ENCODE data around the gene SVEP1.
"Not testable (repeated sequence)": the region's sequence is repeated elsewhere in the genome, so short reads cannot be mapped to it uniquely, and the experiment has no call there.

SVEP1 gene

DNA sequence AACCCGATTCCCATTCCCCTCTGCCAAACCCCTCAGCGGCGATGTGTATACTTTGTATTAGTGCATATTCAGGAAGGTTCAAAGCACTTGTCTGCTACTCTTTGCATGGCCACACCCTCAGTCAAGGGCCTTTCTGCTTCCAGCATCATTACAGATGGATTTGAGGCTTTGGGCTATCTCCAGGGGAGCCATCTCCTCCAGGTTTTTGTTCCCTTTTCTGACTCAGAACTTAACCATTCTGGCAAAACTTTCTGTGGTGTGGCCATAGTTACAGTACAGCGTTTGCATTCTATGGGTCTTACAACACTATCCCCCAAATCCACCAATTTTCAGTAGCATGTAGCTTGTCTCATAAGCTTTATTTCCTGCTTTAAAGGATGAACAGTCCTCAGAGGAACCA, 36.0 kb upstream of the SVEP1 start:
- H3K4me3 ChIP-seq (replicated peaks in 1 of 2; ENCODE audit: low read depth in 2 of 2, low read length in 2 of 2), result no peak overlapping the region
- DNase-seq (ENCODE audit: low read depth in 2 of 2), result peak; percentile 29 to 61
- TF ChIP-seq, protein P1, sequence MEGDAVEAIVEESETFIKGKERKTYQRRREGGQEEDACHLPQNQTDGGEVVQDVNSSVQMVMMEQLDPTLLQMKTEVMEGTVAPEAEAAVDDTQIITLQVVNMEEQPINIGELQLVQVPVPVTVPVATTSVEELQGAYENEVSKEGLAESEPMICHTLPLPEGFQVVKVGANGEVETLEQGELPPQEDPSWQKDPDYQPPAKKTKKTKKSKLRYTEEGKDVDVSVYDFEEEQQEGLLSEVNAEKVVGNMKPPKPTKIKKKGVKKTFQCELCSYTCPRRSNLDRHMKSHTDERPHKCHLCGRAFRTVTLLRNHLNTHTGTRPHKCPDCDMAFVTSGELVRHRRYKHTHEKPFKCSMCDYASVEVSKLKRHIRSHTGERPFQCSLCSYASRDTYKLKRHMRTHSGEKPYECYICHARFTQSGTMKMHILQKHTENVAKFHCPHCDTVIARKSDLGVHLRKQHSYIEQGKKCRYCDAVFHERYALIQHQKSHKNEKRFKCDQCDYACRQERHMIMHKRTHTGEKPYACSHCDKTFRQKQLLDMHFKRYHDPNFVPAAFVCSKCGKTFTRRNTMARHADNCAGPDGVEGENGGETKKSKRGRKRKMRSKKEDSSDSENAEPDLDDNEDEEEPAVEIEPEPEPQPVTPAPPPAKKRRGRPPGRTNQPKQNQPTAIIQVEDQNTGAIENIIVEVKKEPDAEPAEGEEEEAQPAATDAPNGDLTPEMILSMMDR (IDR thresholded peaks at IDR 0.05; ENCODE audit: low read depth, low read length), result no peak

DNA sequence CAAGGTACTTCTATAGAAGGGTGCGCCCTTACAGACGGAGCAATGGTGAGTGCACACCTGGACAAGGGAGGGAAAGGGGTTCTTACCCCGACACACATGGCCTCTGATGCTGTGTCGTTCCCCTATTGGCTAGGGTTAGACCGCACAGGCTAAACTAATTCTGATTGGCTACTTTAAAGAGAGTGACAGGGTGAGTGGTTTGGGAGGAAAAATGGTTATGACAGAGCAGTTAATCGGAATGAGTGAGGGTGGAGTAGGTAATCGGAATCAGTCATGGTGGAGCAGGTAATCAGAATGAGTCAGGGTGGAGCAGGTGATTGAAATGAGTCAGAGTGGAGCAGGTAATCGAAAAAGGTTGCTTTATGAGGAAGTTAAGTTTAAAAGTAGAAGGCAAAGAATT, 35.0 kb upstream of the SVEP1 start:
- DNase-seq (ENCODE audit: low read depth in 2 of 2), result not testable (repeated sequence)

DNA sequence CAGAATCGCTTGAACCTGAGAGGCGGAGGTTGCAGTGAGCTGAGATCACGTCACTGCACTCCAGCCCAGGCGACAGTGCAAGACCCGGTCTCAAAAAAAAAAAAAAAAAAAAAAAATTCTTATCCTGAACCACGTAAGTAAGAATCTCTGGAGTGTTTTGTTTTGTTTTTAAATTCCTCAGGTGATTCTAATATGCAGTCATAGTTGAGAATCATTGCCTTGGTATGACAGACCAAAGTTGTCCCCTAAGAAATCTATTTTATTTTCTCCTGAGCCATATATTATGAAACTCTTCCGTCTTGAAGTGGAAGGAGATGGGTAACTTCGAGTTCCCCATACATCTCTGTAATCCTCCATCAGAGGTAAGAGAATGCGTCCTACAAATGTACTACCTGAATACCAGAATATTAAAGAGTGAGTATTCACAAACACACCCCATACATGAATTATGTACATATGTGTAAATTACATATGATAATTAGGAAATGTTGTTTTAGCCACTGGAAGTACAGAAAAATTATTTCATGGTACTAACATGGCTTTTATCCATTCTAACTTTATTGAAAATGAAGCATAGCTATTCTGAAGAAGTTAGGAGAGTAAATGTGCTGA, 26.7 kb upstream of the SVEP1 start:
- H3K4me3 ChIP-seq (replicated peaks in 1 of 2; ENCODE audit: low read depth in 2 of 2, low read length in 2 of 2), result no peak overlapping the region
- TF ChIP-seq, protein P1 (IDR thresholded peaks at IDR 0.05; ENCODE audit: low read depth, low read length), result no peak
- peak in 1 of 2 donors; percentile 73 for DNase-seq (ENCODE audit: low read depth in 2 of 2)

More for the DNA sequence above, 35.0 kb upstream of the SVEP1 start:
- not testable (repeated sequence) for H3K4me3 ChIP-seq (replicated peaks in 1 of 2; ENCODE audit: low read depth in 2 of 2, low read length in 2 of 2)

DNA sequence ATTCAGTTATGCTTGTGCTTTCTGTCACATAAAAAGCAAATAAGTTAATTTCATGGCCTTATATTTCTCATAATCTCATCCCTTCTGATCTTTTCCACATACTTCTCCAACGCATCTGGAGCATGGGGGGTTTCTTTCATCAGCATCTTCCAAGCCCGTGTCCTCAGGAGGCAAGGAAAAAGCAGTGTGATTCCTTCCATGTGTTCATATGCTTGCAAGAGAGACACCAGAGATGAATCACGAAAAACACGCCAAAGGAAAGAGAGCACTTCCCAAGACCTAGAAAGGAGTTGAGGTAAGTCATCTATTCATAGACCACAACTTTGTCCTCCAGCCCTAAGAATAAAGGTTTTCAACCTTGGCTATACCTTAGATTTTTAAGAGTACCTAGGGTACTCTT, 26.0 kb upstream of the SVEP1 start:
- TF ChIP-seq, protein P1 (IDR thresholded peaks at IDR 0.05; ENCODE audit: low read depth, low read length), result no peak
- DNase-seq (ENCODE audit: low read depth in 2 of 2), result no peak
- H3K4me3 ChIP-seq (replicated peaks in 1 of 2; ENCODE audit: low read depth in 2 of 2, low read length in 2 of 2), result no peak overlapping the region

DNA sequence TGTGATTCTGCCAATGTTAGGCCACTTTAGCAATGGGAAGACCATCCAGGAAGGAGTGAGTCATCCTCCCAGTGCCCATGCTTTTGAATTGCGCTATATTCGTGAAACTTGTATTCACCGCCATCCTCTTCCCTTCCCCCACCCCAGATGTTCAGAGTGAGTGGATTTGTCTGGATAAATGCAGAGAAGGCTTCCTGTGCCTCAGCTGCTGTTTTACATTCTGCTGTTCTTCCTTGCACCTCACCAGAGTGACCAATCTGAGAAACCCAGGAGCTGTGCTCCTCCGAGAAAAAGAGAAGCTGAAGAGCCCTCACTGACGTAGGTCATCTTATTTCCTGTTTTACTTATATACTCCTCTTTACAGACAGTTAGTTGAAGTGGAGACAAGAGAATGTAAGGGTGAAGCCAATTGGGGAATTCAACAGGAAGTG, 24.6 kb upstream of the SVEP1 start:
- DNase-seq (ENCODE audit: low read depth in 2 of 2), result peak; percentile 53 to 54
- TF ChIP-seq, protein P1 (IDR thresholded peaks at IDR 0.05; ENCODE audit: low read depth, low read length), result no peak

DNA sequence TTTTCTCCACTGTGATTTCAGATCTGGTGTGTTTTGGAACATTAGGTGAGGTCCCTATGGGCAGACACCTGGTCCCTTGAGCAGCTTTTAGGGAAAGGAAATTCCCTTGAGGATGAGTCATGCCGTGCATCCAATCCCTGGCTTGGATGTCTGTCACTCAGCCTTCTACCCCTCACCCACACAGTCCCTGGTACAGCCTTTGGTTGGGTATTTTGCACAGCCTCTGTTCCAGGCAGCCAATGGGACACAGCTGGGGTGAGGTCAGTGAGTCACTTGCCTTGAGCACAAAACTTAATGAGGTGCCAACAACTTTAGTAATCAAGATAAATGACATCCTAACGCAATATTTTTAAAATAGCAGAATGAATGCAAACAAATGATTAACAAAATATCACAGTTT, 22.7 kb upstream of the SVEP1 start:
- no peak for DNase-seq (ENCODE audit: low read depth in 2 of 2)
- H3K4me3 ChIP-seq (replicated peaks in 1 of 2; ENCODE audit: low read depth in 2 of 2, low read length in 2 of 2), result no peak overlapping the region
- TF ChIP-seq, protein P1 (IDR thresholded peaks at IDR 0.05; ENCODE audit: low read depth, low read length), result no peak

More for the DNA sequence above, 24.6 kb upstream of the SVEP1 start:
- H3K4me3 ChIP-seq (replicated peaks in 1 of 2; ENCODE audit: low read depth in 2 of 2, low read length in 2 of 2), result no peak overlapping the region

DNA sequence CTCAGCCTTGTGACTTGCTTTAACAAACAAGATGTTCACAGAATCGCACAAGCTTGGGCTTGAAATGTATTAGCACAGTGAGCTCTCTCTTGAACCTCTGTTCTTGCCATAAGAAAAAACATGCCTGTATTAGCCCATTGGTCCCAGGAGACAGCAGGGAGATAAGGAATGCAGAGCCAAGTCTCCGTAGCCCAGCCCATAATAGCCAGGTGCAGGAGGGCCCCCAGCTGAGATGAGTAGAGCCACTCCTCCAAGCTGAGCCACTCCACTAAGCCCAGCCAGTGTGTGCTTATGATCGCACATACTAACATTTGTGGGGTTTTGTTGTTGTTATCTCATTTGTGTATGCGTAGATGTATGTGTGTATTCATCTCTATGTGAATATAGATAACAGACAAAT, 21.6 kb upstream of the SVEP1 start:
- H3K4me3 ChIP-seq (replicated peaks in 1 of 2; ENCODE audit: low read depth in 2 of 2, low read length in 2 of 2), result no peak overlapping the region
- TF ChIP-seq, protein P1 (IDR thresholded peaks at IDR 0.05; ENCODE audit: low read depth, low read length), result no peak
- DNase-seq (ENCODE audit: low read depth in 2 of 2), result no peak

All from cardiac fibroblast (primary cell).